Islet of Langerhans (tissue), 1 donor: ENCODE results near the gene MAG.

Source experiments
- FAIRE-seq: peaks from one replicate; lab custom pipeline; 2011; peaks lifted over from hg19 to GRCh38; lab: Jason Lieb, UNC

The MAG gene

GRCh38 chr19:35299523-35300338 lies 7.8 kb downstream of the MAG start:
- FAIRE-seq: no peak

GRCh38 chr19:35300339-35300649 lies 8.3 kb downstream of the MAG start:
- no peak for FAIRE-seq

GRCh38 chr19:35301961-35302360 lies 10.0 kb downstream of the MAG start:
- no peak for FAIRE-seq

GRCh38 chr19:35302446-35302845 lies 10.5 kb downstream of the MAG start:
- no peak for FAIRE-seq

- FAIRE-seq: no peak
Measured at GRCh38 chr19:35303357-35303915, 11.5 kb downstream of the MAG start.

- FAIRE-seq: no peak
Measured at GRCh38 chr19:35304036-35304435, 12.1 kb downstream of the MAG start.

GRCh38 chr19:35305181-35305580 lies 13.2 kb downstream of the MAG start:
- no peak for FAIRE-seq

GRCh38 chr19:35306473-35307246 lies 14.7 kb downstream of the MAG start:
- no peak for FAIRE-seq

GRCh38 chr19:35307931-35308330 lies 16.0 kb downstream of the MAG start:
- FAIRE-seq: no peak

- no peak for FAIRE-seq
Measured at GRCh38 chr19:35308910-35309309, 16.9 kb downstream of the MAG start.

GRCh38 chr19:35309481-35310279 lies 17.7 kb downstream of the MAG start:
- no peak for FAIRE-seq

- no peak for FAIRE-seq
Measured at GRCh38 chr19:35310331-35310730, 18.4 kb downstream of the MAG start.

- no peak for FAIRE-seq
Measured at GRCh38 chr19:35310811-35311465, 19.0 kb downstream of the MAG start.

- FAIRE-seq: no peak
Measured at GRCh38 chr19:35311901-35312665, 20.1 kb downstream of the MAG start.

- no peak for FAIRE-seq
Measured at GRCh38 chr19:35313587-35313986, 21.6 kb downstream of the MAG start.

- no peak for FAIRE-seq
Measured at GRCh38 chr19:35314031-35314430, 22.1 kb downstream of the MAG start.

GRCh38 chr19:35314858-35315470 lies 23.0 kb downstream of the MAG start:
- no peak for FAIRE-seq

- FAIRE-seq: no peak
Measured at GRCh38 chr19:35315883-35316282, 23.9 kb downstream of the MAG start.

GRCh38 chr19:35316560-35316959 lies 24.6 kb downstream of the MAG start:
- no peak for FAIRE-seq

- no peak for FAIRE-seq
Measured at GRCh38 chr19:35317464-35318043, 25.6 kb downstream of the MAG start.
